SK-N-SH treated with all-trans-retinoic acid at 6 μM for 48 hours (cell line): Measurements from ENCODE around the gene EIF3M.

Experiments
- ATAC-seq: fragments of 200-7000 bp; cut with Tn5 transposase; 3 replicates; pipeline ENCODE4 v1.9.1; 2020; ENCODE audit warnings: mild to moderate bottlenecking, moderate library complexity
- ARNTL ChIP-seq: fragments of 450-650 bp; formaldehyde crosslinking; IDR thresholded peaks from 2 replicates; pipeline ENCODE4 v1.5.0; 2020; ENCODE audit warnings: low read depth, mild to moderate bottlenecking, moderate library complexity, borderline replicate concordance
- BACH2 ChIP-seq: fragments of 250-450 bp; sonication (Bioruptor Pico); IDR thresholded peaks from 2 replicates; pipeline ENCODE4 v1.9.0; 2021; ENCODE audit warnings: mild to moderate bottlenecking, borderline replicate concordance
- CSDC2 ChIP-seq: fragments of 250-450 bp; sonication (Bioruptor Pico); IDR thresholded peaks from 2 replicates; pipeline ENCODE4 v1.5.0; 2020; ENCODE audit warnings: mild to moderate bottlenecking, moderate library complexity
- ESRRG ChIP-seq: fragments of 250-450 bp; sonication (Bioruptor Pico); IDR thresholded peaks from 2 replicates; pipeline ENCODE4 v1.6.1; 2021; ENCODE audit warnings: mild to moderate bottlenecking
- GLIS3 ChIP-seq: fragments of 250-450 bp; sonication (Bioruptor Pico); IDR thresholded peaks from 2 replicates; pipeline ENCODE4 v1.5.0; 2020; ENCODE audit warnings: mild to moderate bottlenecking, moderate library complexity
- ISL1 ChIP-seq: fragments of 250-450 bp; sonication (Bioruptor Pico); IDR thresholded peaks from 2 replicates; pipeline ENCODE4 v2.1.2; 2022; ENCODE audit warnings: mild to moderate bottlenecking, moderate library complexity
- OSR1 ChIP-seq: fragments of 250-450 bp; sonication (Bioruptor Pico); IDR thresholded peaks from 2 replicates; pipeline ENCODE4 v1.8.0; 2022; ENCODE audit warnings: moderate library complexity, mild to moderate bottlenecking, inconsistent platforms
- PPARA ChIP-seq: fragments of 250-450 bp; sonication (Bioruptor Pico); IDR thresholded peaks from 2 replicates; pipeline ENCODE4 v1.5.0; 2020; ENCODE audit warnings: mild to moderate bottlenecking, borderline replicate concordance
- RARB ChIP-seq: fragments of 250-450 bp; sonication (Bioruptor Pico); IDR thresholded peaks from 2 replicates; pipeline ENCODE4 v1.8.0; 2021; ENCODE audit warnings: mild to moderate bottlenecking, moderate library complexity
- SNAI2 ChIP-seq: fragments of 250-450 bp; sonication (Bioruptor Pico); IDR thresholded peaks from 2 replicates; pipeline ENCODE4 v1.5.0; 2020; ENCODE audit warnings: mild to moderate bottlenecking, moderate library complexity
- TCF4 ChIP-seq: fragments of 250-450 bp; sonication (Bioruptor Pico); IDR thresholded peaks from 2 replicates; pipeline ENCODE4 v1.8.0; 2021; ENCODE audit warnings: mild to moderate bottlenecking, moderate library complexity, borderline replicate concordance
- TOX ChIP-seq: fragments of 250-450 bp; sonication (Bioruptor Pico); IDR thresholded peaks from 2 replicates; pipeline ENCODE4 v1.8.0; 2021; ENCODE audit warnings: mild to moderate bottlenecking, moderate library complexity, borderline replicate concordance
- ZC3H10 ChIP-seq: fragments of 250-450 bp; sonication (Bioruptor Pico); IDR thresholded peaks from 2 replicates; pipeline ENCODE4 v1.5.1; 2021; ENCODE audit warnings: mild to moderate bottlenecking, moderate library complexity
- ZFP3 ChIP-seq: fragments of 250-450 bp; sonication (Bioruptor Pico); IDR thresholded peaks from 2 replicates; pipeline ENCODE4 v1.5.0; 2020; ENCODE audit warnings: mild to moderate bottlenecking, moderate library complexity
- ZFP30 ChIP-seq: fragments of 450-650 bp; formaldehyde crosslinking; IDR thresholded peaks from 2 replicates; pipeline ENCODE4 v1.5.0; 2022; ENCODE audit warnings: mild to moderate bottlenecking, moderate library complexity
- ZNF565 ChIP-seq: fragments of 450-650 bp; formaldehyde crosslinking; conservative IDR thresholded peaks from 2 replicates; pipeline ENCODE4 v1.5.0; 2020; ENCODE audit warnings: low read depth, mild to moderate bottlenecking, moderate library complexity
- ZNF70 ChIP-seq: fragments of 450-650 bp; formaldehyde crosslinking; IDR thresholded peaks from 2 replicates; pipeline ENCODE4 v1.5.0; 2020; ENCODE audit warnings: mild to moderate bottlenecking, moderate library complexity
- ZNF8 ChIP-seq: fragments of 450-650 bp; formaldehyde crosslinking; IDR thresholded peaks from 2 replicates; pipeline ENCODE4 v1.5.0; 2020; ENCODE audit warnings: mild to moderate bottlenecking, moderate library complexity
- TF ChIP-seq, protein P1 (sequence below): fragments of 250-450 bp; sonication (Bioruptor Pico); IDR thresholded peaks from 2 replicates; pipeline ENCODE4 v1.8.0; 2020; ENCODE audit warnings: mild to moderate bottlenecking, moderate library complexity, borderline replicate concordance
- TF ChIP-seq, protein P2 (sequence below): fragments of 250-450 bp; sonication (Bioruptor Pico); IDR thresholded peaks from 2 replicates; pipeline ENCODE4 v1.8.0; 2021; ENCODE audit warnings: low read depth, mild to moderate bottlenecking, moderate library complexity, borderline replicate concordance
- TF ChIP-seq, protein P3 (sequence below): fragments of 250-450 bp; sonication (Bioruptor Pico); IDR thresholded peaks from 2 replicates; pipeline ENCODE4 v1.5.1; 2021; ENCODE audit warnings: mild to moderate bottlenecking, moderate library complexity
- TF ChIP-seq, protein P4 (sequence below): fragments of 250-450 bp; sonication (Bioruptor Pico); IDR thresholded peaks from 2 replicates; pipeline ENCODE4 v1.5.0; 2020; ENCODE audit warnings: mild to moderate bottlenecking, moderate library complexity
- TF ChIP-seq, protein P5 (sequence below): fragments of 250-450 bp; sonication (Bioruptor Pico); IDR thresholded peaks from 2 replicates; pipeline ENCODE4 v1.5.1; 2020; ENCODE audit warnings: low read depth, mild to moderate bottlenecking, moderate library complexity

The EIF3M gene

DNA sequence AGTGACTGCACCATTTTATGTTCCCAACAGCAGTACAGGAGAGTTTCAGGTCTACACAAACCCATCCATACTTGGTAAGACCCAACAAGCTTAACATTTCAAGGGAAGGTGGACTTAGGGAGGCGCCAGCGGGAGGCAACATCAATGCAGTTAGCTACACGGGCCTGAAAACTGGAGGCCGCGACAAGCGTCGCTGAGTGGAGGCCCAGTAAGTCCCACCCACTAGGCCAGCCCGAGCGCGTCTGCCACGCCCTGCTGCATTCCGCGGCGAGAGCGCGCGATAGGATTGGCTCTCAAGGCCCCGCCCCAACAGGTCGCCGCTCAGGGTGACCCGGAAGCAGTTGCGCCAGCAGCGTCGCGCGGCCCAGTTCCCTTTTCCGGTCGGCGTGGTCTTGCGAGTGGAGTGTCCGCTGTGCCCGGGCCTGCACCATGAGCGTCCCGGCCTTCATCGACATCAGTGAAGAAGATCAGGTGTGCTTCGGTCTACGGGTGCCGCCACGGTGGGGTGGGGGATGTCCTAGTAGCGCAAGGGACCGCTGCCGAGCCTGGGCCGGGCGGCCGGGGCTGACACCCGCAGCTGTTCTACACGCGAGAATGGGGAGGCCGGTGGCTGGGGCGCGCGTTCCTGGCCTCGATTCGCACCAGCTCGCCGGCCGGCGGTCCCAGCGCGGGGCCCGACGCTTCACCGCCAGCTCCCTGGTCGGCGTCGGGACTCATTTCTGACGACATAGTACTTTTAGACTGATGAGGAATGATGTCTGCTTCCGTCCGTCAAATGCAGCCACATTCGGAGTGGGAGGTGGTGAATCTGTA lies at the start of gene EIF3M:
EIF3M (plus strand) TSS at position 373 of the 813 bp plus-strand sequence; CDS start at position 430, 57 bp downstream.
- peak; percentile 98 for ATAC-seq
- TF ChIP-seq TCF4 (CRISPR knock-in tag) (no peak), TOX (CRISPR knock-in tag) (no peak), ZNF70 (CRISPR knock-in tag) (no peak), ISL1 (CRISPR knock-in tag) (no peak), GLIS3 (CRISPR knock-in tag) (no peak), ZC3H10 (no peak), BACH2 (no peak), ZNF8 (no peak), ZFP30 (CRISPR knock-in tag) (no peak), RARB (CRISPR knock-in tag) (no peak), ZNF565 (CRISPR knock-in tag) (no peak), PPARA (CRISPR knock-in tag) (no peak), CSDC2 (no peak), ESRRG (no peak), ZFP3 (CRISPR knock-in tag) (peak; percentile 38), ARNTL (CRISPR knock-in tag) (no peak), OSR1 (CRISPR knock-in tag) (no peak), SNAI2 (CRISPR knock-in tag) (no peak)
- TF ChIP-seq, protein P1, sequence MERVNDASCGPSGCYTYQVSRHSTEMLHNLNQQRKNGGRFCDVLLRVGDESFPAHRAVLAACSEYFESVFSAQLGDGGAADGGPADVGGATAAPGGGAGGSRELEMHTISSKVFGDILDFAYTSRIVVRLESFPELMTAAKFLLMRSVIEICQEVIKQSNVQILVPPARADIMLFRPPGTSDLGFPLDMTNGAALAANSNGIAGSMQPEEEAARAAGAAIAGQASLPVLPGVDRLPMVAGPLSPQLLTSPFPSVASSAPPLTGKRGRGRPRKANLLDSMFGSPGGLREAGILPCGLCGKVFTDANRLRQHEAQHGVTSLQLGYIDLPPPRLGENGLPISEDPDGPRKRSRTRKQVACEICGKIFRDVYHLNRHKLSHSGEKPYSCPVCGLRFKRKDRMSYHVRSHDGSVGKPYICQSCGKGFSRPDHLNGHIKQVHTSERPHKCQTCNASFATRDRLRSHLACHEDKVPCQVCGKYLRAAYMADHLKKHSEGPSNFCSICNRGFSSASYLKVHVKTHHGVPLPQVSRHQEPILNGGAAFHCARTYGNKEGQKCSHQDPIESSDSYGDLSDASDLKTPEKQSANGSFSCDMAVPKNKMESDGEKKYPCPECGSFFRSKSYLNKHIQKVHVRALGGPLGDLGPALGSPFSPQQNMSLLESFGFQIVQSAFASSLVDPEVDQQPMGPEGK (CRISPR knock-in tag): no peak
- TF ChIP-seq, protein P2, sequence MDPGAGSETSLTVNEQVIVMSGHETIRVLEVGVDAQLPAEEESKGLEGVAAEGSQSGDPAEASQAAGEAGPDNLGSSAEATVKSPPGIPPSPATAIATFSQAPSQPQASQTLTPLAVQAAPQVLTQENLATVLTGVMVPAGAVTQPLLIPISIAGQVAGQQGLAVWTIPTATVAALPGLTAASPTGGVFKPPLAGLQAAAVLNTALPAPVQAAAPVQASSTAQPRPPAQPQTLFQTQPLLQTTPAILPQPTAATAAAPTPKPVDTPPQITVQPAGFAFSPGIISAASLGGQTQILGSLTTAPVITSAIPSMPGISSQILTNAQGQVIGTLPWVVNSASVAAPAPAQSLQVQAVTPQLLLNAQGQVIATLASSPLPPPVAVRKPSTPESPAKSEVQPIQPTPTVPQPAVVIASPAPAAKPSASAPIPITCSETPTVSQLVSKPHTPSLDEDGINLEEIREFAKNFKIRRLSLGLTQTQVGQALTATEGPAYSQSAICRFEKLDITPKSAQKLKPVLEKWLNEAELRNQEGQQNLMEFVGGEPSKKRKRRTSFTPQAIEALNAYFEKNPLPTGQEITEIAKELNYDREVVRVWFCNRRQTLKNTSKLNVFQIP (CRISPR knock-in tag): 0 out of 2 replicates have a peak, but pooled peaks have one; percentile 16
- TF ChIP-seq, protein P3, sequence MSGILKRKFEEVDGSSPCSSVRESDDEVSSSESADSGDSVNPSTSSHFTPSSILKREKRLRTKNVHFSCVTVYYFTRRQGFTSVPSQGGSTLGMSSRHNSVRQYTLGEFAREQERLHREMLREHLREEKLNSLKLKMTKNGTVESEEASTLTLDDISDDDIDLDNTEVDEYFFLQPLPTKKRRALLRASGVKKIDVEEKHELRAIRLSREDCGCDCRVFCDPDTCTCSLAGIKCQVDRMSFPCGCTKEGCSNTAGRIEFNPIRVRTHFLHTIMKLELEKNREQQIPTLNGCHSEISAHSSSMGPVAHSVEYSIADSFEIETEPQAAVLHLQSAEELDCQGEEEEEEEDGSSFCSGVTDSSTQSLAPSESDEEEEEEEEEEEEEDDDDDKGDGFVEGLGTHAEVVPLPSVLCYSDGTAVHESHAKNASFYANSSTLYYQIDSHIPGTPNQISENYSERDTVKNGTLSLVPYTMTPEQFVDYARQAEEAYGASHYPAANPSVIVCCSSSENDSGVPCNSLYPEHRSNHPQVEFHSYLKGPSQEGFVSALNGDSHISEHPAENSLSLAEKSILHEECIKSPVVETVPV (CRISPR knock-in tag): no peak
- TF ChIP-seq, protein P4, sequence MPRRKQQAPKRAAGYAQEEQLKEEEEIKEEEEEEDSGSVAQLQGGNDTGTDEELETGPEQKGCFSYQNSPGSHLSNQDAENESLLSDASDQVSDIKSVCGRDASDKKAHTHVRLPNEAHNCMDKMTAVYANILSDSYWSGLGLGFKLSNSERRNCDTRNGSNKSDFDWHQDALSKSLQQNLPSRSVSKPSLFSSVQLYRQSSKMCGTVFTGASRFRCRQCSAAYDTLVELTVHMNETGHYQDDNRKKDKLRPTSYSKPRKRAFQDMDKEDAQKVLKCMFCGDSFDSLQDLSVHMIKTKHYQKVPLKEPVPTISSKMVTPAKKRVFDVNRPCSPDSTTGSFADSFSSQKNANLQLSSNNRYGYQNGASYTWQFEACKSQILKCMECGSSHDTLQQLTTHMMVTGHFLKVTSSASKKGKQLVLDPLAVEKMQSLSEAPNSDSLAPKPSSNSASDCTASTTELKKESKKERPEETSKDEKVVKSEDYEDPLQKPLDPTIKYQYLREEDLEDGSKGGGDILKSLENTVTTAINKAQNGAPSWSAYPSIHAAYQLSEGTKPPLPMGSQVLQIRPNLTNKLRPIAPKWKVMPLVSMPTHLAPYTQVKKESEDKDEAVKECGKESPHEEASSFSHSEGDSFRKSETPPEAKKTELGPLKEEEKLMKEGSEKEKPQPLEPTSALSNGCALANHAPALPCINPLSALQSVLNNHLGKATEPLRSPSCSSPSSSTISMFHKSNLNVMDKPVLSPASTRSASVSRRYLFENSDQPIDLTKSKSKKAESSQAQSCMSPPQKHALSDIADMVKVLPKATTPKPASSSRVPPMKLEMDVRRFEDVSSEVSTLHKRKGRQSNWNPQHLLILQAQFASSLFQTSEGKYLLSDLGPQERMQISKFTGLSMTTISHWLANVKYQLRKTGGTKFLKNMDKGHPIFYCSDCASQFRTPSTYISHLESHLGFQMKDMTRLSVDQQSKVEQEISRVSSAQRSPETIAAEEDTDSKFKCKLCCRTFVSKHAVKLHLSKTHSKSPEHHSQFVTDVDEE (CRISPR knock-in tag): 0 out of 2 replicates have a peak, but pooled peaks have one; percentile 22
- TF ChIP-seq, protein P5, sequence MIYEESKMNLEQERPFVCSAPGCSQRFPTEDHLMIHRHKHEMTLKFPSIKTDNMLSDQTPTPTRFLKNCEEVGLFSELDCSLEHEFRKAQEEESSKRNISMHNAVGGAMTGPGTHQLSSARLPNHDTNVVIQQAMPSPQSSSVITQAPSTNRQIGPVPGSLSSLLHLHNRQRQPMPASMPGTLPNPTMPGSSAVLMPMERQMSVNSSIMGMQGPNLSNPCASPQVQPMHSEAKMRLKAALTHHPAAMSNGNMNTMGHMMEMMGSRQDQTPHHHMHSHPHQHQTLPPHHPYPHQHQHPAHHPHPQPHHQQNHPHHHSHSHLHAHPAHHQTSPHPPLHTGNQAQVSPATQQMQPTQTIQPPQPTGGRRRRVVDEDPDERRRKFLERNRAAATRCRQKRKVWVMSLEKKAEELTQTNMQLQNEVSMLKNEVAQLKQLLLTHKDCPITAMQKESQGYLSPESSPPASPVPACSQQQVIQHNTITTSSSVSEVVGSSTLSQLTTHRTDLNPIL (CRISPR knock-in tag): no peak
- TF ChIP-seq, all 23 proteins: peak for 3

DNA sequence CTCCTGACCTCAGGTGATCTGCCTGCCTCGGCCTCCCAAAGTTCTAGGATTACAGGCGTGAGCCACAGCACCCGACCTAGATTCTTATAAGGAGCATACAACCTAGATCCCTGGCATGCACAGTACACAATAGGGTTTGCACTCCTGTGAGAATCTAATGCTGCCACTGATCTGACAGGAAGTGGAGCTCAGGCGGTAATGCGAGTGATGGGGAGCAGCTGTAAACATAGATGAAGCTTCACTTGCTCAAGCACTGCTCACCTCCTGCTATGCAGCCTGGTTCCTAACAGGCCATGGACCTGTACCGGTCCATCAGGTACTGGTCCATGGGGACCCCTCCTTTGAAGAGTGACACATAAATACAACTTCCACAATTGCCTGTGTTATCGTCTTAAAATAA lies 44.8 kb upstream of the EIF3M start:
- ATAC-seq: no peak
- TF ChIP-seq TOX (CRISPR knock-in tag) (no peak), PPARA (CRISPR knock-in tag) (no peak), TCF4 (CRISPR knock-in tag) (no peak), ZFP30 (CRISPR knock-in tag) (no peak), OSR1 (CRISPR knock-in tag) (no peak)
- TF ChIP-seq, protein P2 (CRISPR knock-in tag): no peak
- TF ChIP-seq, protein P5 (CRISPR knock-in tag): no peak
- TF ChIP-seq, protein P4 (CRISPR knock-in tag): no peak
